Central memory CD8-positive, alpha-beta T cell (primary cell): ENCODE data around the gene TMEM80.
"Not testable (repeated sequence)": the region's sequence is repeated elsewhere in the genome, so short reads cannot be mapped to it uniquely, and the experiment has no call there.

Experiments used
- ATAC-seq: fragments of 150-1000 bp; cut with Tn5 transposase; replicated peaks from 2 replicates; pipeline ENCODE4 v1.10.0; 2022; ENCODE audit warnings: mild to moderate bottlenecking, moderate FRiP score, moderate number of reproducible peaks; ENCODE audit not compliant: poor library complexity, severe bottlenecking; ENCODE audit errors: extremely low read depth
- DNase-seq, 2 donors: peaks; one replicate each; pipeline ENCODE4 v3.0.0; 2021; ENCODE audit warnings: low spot score in 2 of 2
- H3K27ac Mint-ChIP-seq: one replicate; pipeline ENCODE4 v1.8.0; 2022; ENCODE audit warnings: low read depth, mild to moderate bottlenecking, moderate library complexity, mixed read lengths
- H3K27me3 Mint-ChIP-seq: one replicate; pipeline ENCODE4 v1.8.0; 2022; ENCODE audit warnings: mixed read lengths
- H3K36me3 Mint-ChIP-seq: one replicate; pipeline ENCODE4 v1.8.0; 2022; ENCODE audit warnings: mild to moderate bottlenecking, moderate library complexity, mixed read lengths; ENCODE audit not compliant: insufficient read depth
- H3K4me1 Mint-ChIP-seq: one replicate; pipeline ENCODE4 v1.8.0; 2022; ENCODE audit warnings: mixed read lengths
- H3K4me3 Mint-ChIP-seq: one replicate; pipeline ENCODE4 v1.8.0; 2022; ENCODE audit warnings: mild to moderate bottlenecking, moderate library complexity, mixed read lengths
- H3K9me3 Mint-ChIP-seq: one replicate; pipeline ENCODE4 v1.8.0; 2022; ENCODE audit warnings: mixed read lengths

The TMEM80 gene

GRCh38 chr11:687751-688150 is 7.9 kb upstream of the TMEM80 start:
- ATAC-seq (no peak), DNase-seq (no peak)
- Mint-ChIP-seq H3K36me3 (peaks cover 41% of the 10 kb centered on the region), H3K27me3 (no peaks in the 10 kb centered on the region), H3K4me1 (peaks cover 14% of the 10 kb centered on the region), H3K27ac (peak overlapping the region; percentile 80), H3K4me3 (no peak overlapping the region), H3K9me3 (no peaks in the 10 kb centered on the region)

- no peak for DNase-seq
- peaks cover 21% of the 10 kb centered on the region for H3K4me1 Mint-ChIP-seq
- H3K27ac Mint-ChIP-seq: no peak overlapping the region
- no peaks in the 10 kb centered on the region for H3K9me3 Mint-ChIP-seq
- H3K4me3 Mint-ChIP-seq: no peak overlapping the region
- no peaks in the 10 kb centered on the region for H3K27me3 Mint-ChIP-seq
- ATAC-seq: no peak
- peaks cover 43% of the 10 kb centered on the region for H3K36me3 Mint-ChIP-seq
Observed at GRCh38 chr11:688681-689080, 6.9 kb upstream of the TMEM80 start.

GRCh38 chr11:689625-690024 is 6.0 kb upstream of the TMEM80 start:
- ATAC-seq: no peak

GRCh38 chr11:690244-690643 is 5.4 kb upstream of the TMEM80 start:
- not testable (repeated sequence) for H3K27me3 Mint-ChIP-seq, ATAC-seq, H3K27ac Mint-ChIP-seq, H3K9me3 Mint-ChIP-seq, DNase-seq, H3K4me3 Mint-ChIP-seq
- Mint-ChIP-seq H3K36me3 (peaks cover 32% of the 10 kb centered on the region), H3K4me1 (peaks cover 24% of the 10 kb centered on the region)

More at GRCh38 chr11:689625-690024, 6.0 kb upstream of the TMEM80 start:
- H3K36me3 Mint-ChIP-seq: peaks cover 37% of the 10 kb centered on the region
- no peak overlapping the region for H3K27ac Mint-ChIP-seq
- peaks cover 24% of the 10 kb centered on the region for H3K4me1 Mint-ChIP-seq
- DNase-seq: no peak
- H3K9me3 Mint-ChIP-seq: no peaks in the 10 kb centered on the region
- H3K27me3 Mint-ChIP-seq: no peaks in the 10 kb centered on the region
- no peak overlapping the region for H3K4me3 Mint-ChIP-seq

- Mint-ChIP-seq H3K9me3 (no peaks in the 10 kb centered on the region), H3K36me3 (peaks cover 32% of the 10 kb centered on the region), H3K27ac (peak overlapping the region; percentile 91), H3K4me1 (peaks cover 24% of the 10 kb centered on the region), H3K27me3 (no peaks in the 10 kb centered on the region), H3K4me3 (no peak overlapping the region)
- DNase-seq (no peak), ATAC-seq (no peak)
Observed at GRCh38 chr11:690738-691633, 4.6 kb upstream of the TMEM80 start.

GRCh38 chr11:691710-692590 is 3.7 kb upstream of the TMEM80 start:
- H3K9me3 Mint-ChIP-seq: no peaks in the 10 kb centered on the region
- no peak overlapping the region for H3K4me3 Mint-ChIP-seq
- ATAC-seq: no peak
- peak overlapping the region; percentile 91 for H3K27ac Mint-ChIP-seq
- peaks cover 29% of the 10 kb centered on the region for H3K4me1 Mint-ChIP-seq
- no peaks in the 10 kb centered on the region for H3K27me3 Mint-ChIP-seq
- H3K36me3 Mint-ChIP-seq: peaks cover 26% of the 10 kb centered on the region
- DNase-seq: no peak

- ATAC-seq (no peak), DNase-seq (peak in 1 of 2 donors; percentile 54)
- H3K27me3 Mint-ChIP-seq: no peaks in the 10 kb centered on the region
- H3K9me3 Mint-ChIP-seq: no peaks in the 10 kb centered on the region
- H3K4me1 Mint-ChIP-seq: peaks cover 29% of the 10 kb centered on the region
- H3K4me3 Mint-ChIP-seq: peak overlapping the region; percentile 75
- peaks cover 23% of the 10 kb centered on the region for H3K36me3 Mint-ChIP-seq
- peak overlapping the region; percentile 91 for H3K27ac Mint-ChIP-seq
Observed at GRCh38 chr11:692824-693414, 2.7 kb upstream of the TMEM80 start.

GRCh38 chr11:693415-693831 is 2.2 kb upstream of the TMEM80 start:
- no peaks in the 10 kb centered on the region for H3K9me3 Mint-ChIP-seq
- H3K36me3 Mint-ChIP-seq: peaks cover 21% of the 10 kb centered on the region
- H3K27me3 Mint-ChIP-seq: no peaks in the 10 kb centered on the region
- ATAC-seq: no peak
- H3K27ac Mint-ChIP-seq: peak overlapping the region; percentile 91
- DNase-seq: no peak
- H3K4me1 Mint-ChIP-seq: peaks cover 29% of the 10 kb centered on the region
- peak overlapping the region; percentile 75 for H3K4me3 Mint-ChIP-seq

- H3K4me1 Mint-ChIP-seq: peaks cover 29% of the 10 kb centered on the region
- H3K27me3 Mint-ChIP-seq: no peaks in the 10 kb centered on the region
- no peak for DNase-seq
- peak overlapping the region; percentile 91 for H3K27ac Mint-ChIP-seq
- no peak for ATAC-seq
- peaks cover 19% of the 10 kb centered on the region for H3K36me3 Mint-ChIP-seq
- no peaks in the 10 kb centered on the region for H3K9me3 Mint-ChIP-seq
- peak overlapping the region; percentile 75 for H3K4me3 Mint-ChIP-seq
Observed at GRCh38 chr11:693887-694562, 1.6 kb upstream of the TMEM80 start.

- Mint-ChIP-seq H3K9me3 (no peaks in the 10 kb centered on the region), H3K27ac (peak within 1 kb of the TSS; percentile 87), H3K4me1 (peaks cover 29% of the 10 kb centered on the region)
Observed at GRCh38 chr11:694563-695287, 891 bp upstream of the TMEM80 start, which contains the start of gene DEAF1. Gene DEAF1, minus strand, starts transcription at chr11:695222. Its CDS starts 175 bp downstream, at chr11:695047.

GRCh38 chr11:695288-695537 is 403 bp upstream of the TMEM80 start:
- H3K36me3 Mint-ChIP-seq: peaks cover 13% of the 10 kb centered on the region
- no peaks in the 10 kb centered on the region for H3K9me3 Mint-ChIP-seq
- H3K4me1 Mint-ChIP-seq: peaks cover 29% of the 10 kb centered on the region
- ATAC-seq: no peak
- H3K27ac Mint-ChIP-seq: peak overlapping the region; percentile 87
- DNase-seq: peak in 1 of 2 donors; percentile 98
- no peaks in the 10 kb centered on the region for H3K27me3 Mint-ChIP-seq
- peak overlapping the region; percentile 83 for H3K4me3 Mint-ChIP-seq

More at GRCh38 chr11:694563-695287, 891 bp upstream of the TMEM80 start, which contains the start of gene DEAF1:
- ATAC-seq (peak; percentile 80), DNase-seq (peak in 1 of 2 donors; percentile 99)
- H3K36me3 Mint-ChIP-seq: peaks cover 13% of the 10 kb centered on the region
- no peaks in the 10 kb centered on the region for H3K27me3 Mint-ChIP-seq
- H3K4me3 Mint-ChIP-seq: peak within 1 kb of the TSS; percentile 83
